ENCODE results near the gene SORBS2. TPM values are rescaled to one million over a fixed set of nuclear protein-coding genes. Genes with fewer than 3 reads are reported as not detected.

Gene SORBS2
- total RNA-seq, 1 donor from 2014 or later = 18.8 TPM

DNA sequence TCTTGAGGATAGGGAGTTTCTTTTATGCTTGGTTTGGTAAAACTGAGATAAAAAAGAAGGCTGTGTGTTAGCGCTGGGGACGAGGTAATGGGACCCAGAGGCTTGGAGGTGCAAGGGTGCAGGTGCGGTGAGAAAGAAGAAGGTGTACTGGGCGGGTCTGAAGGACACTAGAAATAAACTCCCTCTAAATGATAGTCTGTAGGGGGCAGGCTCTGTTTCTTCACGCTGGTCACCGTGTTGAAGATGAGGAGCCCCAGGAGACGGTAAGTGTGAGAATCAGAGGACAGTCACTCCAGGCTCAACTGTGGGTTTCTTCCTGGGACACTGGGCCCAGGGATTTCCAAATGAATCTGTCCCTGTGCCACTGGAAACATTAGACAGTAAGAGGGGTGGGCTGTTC lies 131.4 kb downstream of the SORBS2 start:
- DNase-seq (ENCODE audit: low read depth) = no peak
- Histone ChIP-seq H3K4me3 (ENCODE audit: low read depth, low read length) (no peak overlapping the region), H3K27me3 (ENCODE audit: control insufficient read depth, insufficient read depth, low read length) (no peaks in the 10 kb centered on the region), H3K36me3 (ENCODE audit: control insufficient read depth, insufficient read depth, low read length) (no peaks in the 10 kb centered on the region)
- no peak for TF ChIP-seq CTCF (IDR thresholded peaks at IDR 0.05; ENCODE audit: insufficient read depth, low read length, poor library complexity, severe bottlenecking)

DNA sequence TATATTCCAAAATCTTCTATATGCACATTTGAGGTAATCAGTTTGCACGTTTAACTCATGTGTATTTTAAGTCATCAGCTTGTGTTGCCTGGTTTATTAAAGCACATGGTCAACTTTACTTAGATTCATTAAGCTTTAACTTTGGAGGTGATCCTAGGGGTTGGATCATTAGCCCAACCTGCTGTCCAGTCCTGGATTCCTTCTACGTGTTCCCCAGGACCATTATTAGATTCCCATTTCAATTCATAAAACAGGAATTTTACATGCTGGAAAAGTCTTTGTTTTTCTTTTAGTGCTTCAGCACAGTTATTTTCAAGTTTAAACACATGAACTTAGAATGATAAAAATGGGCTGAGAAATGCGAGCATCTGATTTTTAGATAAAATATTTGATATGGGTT lies 132.5 kb downstream of the SORBS2 start:
- TF ChIP-seq CTCF (IDR thresholded peaks at IDR 0.05; ENCODE audit: insufficient read depth, low read length, poor library complexity, severe bottlenecking) = no peak
- Histone ChIP-seq H3K27me3 (ENCODE audit: control insufficient read depth, insufficient read depth, low read length) (no peaks in the 10 kb centered on the region), H3K36me3 (ENCODE audit: control insufficient read depth, insufficient read depth, low read length) (peaks cover 2% of the 10 kb centered on the region), H3K4me3 (ENCODE audit: low read depth, low read length) (no peak overlapping the region)
- no peak for DNase-seq (ENCODE audit: low read depth)

DNA sequence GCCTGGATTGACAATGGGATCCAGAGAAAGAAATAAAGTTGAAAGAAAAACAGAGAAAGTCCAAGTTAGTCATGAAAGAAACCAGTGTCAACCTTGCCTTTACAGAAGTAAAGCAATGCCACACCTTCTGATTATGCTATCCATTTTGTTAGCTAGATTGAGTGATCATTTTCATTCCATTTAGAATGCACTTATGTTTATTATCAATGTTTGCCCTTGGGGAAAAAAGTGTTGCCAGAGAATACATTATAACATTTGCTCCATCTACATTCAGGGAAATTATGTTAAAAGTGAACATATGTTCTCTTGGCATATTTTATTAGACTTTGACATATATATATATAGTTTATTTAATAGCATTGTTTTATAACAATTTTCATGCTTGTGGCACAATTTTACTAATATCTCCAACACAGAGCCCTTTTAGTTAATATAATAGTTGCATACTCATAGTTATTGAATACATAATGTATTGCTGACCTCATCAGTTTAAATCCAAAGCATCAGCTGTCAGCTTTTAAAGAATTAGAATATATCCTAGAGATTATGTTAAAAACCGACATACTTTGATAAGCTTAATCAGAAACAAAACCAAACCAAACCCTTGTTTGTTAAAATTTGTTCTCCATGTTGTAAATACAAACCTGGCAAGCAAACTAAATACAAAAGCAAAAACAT lies 134.2 kb downstream of the SORBS2 start:
- TF ChIP-seq CTCF (IDR thresholded peaks at IDR 0.05; ENCODE audit: insufficient read depth, low read length, poor library complexity, severe bottlenecking) = no peak
- no peaks in the 10 kb centered on the region for H3K27me3 ChIP-seq (ENCODE audit: control insufficient read depth, insufficient read depth, low read length)
- no peak for DNase-seq (ENCODE audit: low read depth)
- H3K4me3 ChIP-seq (ENCODE audit: low read depth, low read length) = no peak overlapping the region
- peaks cover 2% of the 10 kb centered on the region for H3K36me3 ChIP-seq (ENCODE audit: control insufficient read depth, insufficient read depth, low read length)

DNA sequence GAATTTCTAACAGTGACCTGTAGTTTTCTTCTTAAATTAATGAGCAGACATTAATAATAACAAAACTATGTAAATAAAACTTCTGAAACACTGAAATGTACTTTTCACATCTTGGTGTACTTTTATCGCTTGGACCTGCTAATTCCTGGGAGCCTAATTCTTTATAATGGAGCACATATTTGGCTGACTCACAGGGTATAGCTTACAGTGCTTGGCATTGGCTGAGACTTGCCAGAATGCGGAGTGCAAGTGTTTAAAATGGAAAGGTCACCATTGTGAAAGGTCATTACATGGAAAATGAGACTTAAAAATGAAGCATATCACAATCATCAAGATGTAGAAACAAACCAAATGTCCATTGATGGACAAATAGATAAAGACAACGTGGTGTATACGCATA lies 139.4 kb downstream of the SORBS2 start:
- DNase-seq (ENCODE audit: low read depth) = no peak
- H3K36me3 ChIP-seq (ENCODE audit: control insufficient read depth, insufficient read depth, low read length) = peaks cover 2% of the 10 kb centered on the region
- TF ChIP-seq CTCF (IDR thresholded peaks at IDR 0.05; ENCODE audit: insufficient read depth, low read length, poor library complexity, severe bottlenecking) = no peak
- no peak overlapping the region for H3K4me3 ChIP-seq (ENCODE audit: low read depth, low read length)
- H3K27me3 ChIP-seq (ENCODE audit: control insufficient read depth, insufficient read depth, low read length) = no peaks in the 10 kb centered on the region

GRCh38 chr4:185672151-185672550 lies 139.8 kb downstream of the SORBS2 start:
- Histone ChIP-seq H3K27me3 (ENCODE audit: control insufficient read depth, insufficient read depth, low read length) (no peaks in the 10 kb centered on the region), H3K4me3 (ENCODE audit: low read depth, low read length) (no peak overlapping the region), H3K36me3 (ENCODE audit: control insufficient read depth, insufficient read depth, low read length) (peaks cover 2% of the 10 kb centered on the region)
- no peak for TF ChIP-seq CTCF (IDR thresholded peaks at IDR 0.05; ENCODE audit: insufficient read depth, low read length, poor library complexity, severe bottlenecking)
- DNase-seq (ENCODE audit: low read depth) = no peak

- Histone ChIP-seq H3K36me3 (ENCODE audit: control insufficient read depth, insufficient read depth, low read length) (peaks cover 2% of the 10 kb centered on the region), H3K27me3 (ENCODE audit: control insufficient read depth, insufficient read depth, low read length) (no peaks in the 10 kb centered on the region), H3K4me3 (ENCODE audit: low read depth, low read length) (no peak overlapping the region)
- no peak for TF ChIP-seq CTCF (IDR thresholded peaks at IDR 0.05; ENCODE audit: insufficient read depth, low read length, poor library complexity, severe bottlenecking)
- DNase-seq (ENCODE audit: low read depth) = no peak
Measured at GRCh38 chr4:185671496-185671895, 140.5 kb downstream of the SORBS2 start.
